ENCODE data around the gene CHD9.
A peak's percentile ranks its signal among the peaks of the same experiment; 100 is the strongest.

Gene CHD9

DNA sequence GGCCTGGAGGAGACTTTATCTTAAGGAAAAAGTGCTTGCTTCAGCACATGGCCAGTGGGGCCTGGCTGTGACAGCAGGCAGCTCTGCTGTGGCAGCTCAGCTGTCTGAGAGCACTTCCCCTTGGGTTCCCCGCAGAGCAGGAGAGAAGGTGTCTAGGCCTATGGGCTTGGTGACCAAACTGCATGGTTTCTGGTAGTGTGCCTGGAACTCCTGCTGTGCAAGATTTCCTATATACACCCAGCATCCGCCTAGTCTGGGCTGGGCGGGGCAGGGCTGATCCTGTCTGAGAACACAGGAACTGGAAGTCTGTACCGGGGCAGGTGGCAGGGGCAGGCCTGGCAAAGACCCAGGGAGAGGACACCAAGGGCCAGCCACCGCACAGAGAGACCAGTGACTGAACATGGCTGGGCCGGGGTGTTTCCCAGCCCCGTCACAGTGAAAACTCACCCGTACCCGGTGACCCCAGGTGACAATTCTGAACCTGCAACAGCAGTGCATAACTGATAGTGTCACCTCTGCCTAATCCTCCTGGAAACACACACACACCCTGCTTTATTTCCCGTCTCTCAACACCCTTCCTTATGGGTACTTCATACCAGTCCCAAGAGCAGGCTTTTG, 39.3 kb downstream of the CHD9 start:
- DNase-seq (ENCODE audit: low read depth) = peak; percentile 85
- TF ChIP-seq CTCF (IDR thresholded peaks at IDR 0.05; ENCODE audit: insufficient read depth, low read depth, low read length, missing control alignments) = no peak
- H3K4me3 ChIP-seq (ENCODE audit: low read depth, low read length) = peak overlapping the region; percentile 7

DNA sequence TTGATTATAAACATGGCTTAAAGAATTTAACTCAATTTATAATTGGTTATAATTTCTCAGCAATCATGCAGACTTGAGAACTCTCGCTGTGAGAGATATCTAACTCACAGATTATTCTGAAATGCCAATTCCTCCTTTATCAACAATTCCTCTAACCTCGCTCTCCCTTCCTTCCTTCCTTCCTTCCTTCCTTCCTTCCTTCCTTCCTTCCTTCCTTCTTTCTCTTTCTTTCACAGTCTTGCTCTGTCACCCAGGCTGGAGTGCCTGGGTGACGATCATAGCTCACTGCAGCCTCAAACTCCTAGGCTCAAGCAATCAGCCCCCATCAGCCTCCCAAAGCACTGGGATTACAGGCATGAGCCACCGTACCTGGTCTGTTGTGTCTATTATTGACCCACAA, 42.4 kb downstream of the CHD9 start:
- no peak for TF ChIP-seq CTCF (IDR thresholded peaks at IDR 0.05; ENCODE audit: insufficient read depth, low read depth, low read length, missing control alignments)

GRCh38 chr16:53098526-53099317, 43.9 kb downstream of the CHD9 start:
- peak; percentile 91 for DNase-seq (ENCODE audit: low read depth)
- H3K4me3 ChIP-seq (ENCODE audit: low read depth, low read length) = peak overlapping the region; percentile 69
- TF ChIP-seq CTCF (IDR thresholded peaks at IDR 0.05; ENCODE audit: insufficient read depth, low read depth, low read length, missing control alignments) = no peak

More for the DNA sequence above, 42.4 kb downstream of the CHD9 start:
- no peak for DNase-seq (ENCODE audit: low read depth)
- H3K4me3 ChIP-seq (ENCODE audit: low read depth, low read length) = no peak overlapping the region

GRCh38 chr16:53099318-53100130, 44.7 kb downstream of the CHD9 start:
- no peak for TF ChIP-seq CTCF (IDR thresholded peaks at IDR 0.05; ENCODE audit: insufficient read depth, low read depth, low read length, missing control alignments)
- H3K4me3 ChIP-seq (ENCODE audit: low read depth, low read length) = peak overlapping the region; percentile 69
- DNase-seq (ENCODE audit: low read depth) = peak; percentile 90

GRCh38 chr16:53100131-53100748, 45.4 kb downstream of the CHD9 start:
- no peak for DNase-seq (ENCODE audit: low read depth)
- TF ChIP-seq CTCF (IDR thresholded peaks at IDR 0.05; ENCODE audit: insufficient read depth, low read depth, low read length, missing control alignments) = no peak
- H3K4me3 ChIP-seq (ENCODE audit: low read depth, low read length) = peak overlapping the region; percentile 69

DNA sequence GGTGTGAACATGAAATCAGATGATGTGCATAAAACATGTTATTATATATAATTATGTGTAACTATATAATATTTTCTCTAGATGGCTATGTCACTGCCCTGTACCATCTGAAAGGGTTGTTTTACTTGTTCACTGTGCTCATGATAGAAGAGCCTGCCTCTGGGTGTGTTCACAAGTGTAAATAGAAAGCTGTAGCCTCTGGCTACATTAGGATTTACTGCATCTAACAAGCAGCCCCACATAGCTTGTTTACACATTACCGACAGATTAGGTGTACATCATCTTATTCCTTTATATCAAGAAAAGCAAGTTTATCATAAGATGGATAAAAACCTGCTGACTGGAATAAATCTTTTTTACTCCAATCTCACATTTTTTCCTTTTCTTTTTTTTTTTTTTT, 46.1 kb downstream of the CHD9 start:
- no peak overlapping the region; the same call in 1 of the 2 replicates for H3K4me3 ChIP-seq (ENCODE audit: low read depth, low read length)
- no peak for DNase-seq (ENCODE audit: low read depth)
- TF ChIP-seq CTCF (IDR thresholded peaks at IDR 0.05; ENCODE audit: insufficient read depth, low read depth, low read length, missing control alignments) = no peak
